ENCODE data around the gene TMEM8B.

The TMEM8B gene

GRCh38 chr9:35862328-35862727 lies 33.3 kb downstream of the TMEM8B start:
- DNase-seq (ENCODE audit: low read depth in 2 of 2) = no peak
- H3K4me3 ChIP-seq (replicated peaks in 1 of 2; ENCODE audit: low read depth in 2 of 2, low read length in 2 of 2) = no peak overlapping the region
- no peak for TF ChIP-seq CTCF (IDR thresholded peaks at IDR 0.05; ENCODE audit: low read depth, low read length)

DNA sequence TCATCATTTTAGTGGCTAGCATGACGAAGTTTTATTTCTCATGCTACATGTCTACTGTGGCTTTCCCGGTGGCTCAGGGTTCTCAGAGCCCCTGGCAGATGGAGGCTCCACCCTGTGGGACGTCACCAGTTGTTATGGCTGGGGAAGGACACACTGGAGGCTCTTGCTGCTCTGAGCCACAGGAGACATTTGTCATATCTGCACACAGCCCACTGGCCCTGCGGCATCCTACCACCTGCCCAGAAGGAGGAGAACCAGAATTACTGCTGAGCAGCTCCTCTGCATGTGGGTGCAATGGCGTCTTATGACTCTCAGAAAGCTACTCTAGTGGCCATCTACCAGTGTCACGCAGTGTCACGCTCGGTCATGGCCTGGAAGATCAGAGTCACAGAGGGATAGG lies 34.6 kb downstream of the TMEM8B start:
- no peak for TF ChIP-seq CTCF (IDR thresholded peaks at IDR 0.05; ENCODE audit: low read depth, low read length)
- H3K4me3 ChIP-seq (replicated peaks in 1 of 2; ENCODE audit: low read depth in 2 of 2, low read length in 2 of 2) = no peak overlapping the region
- DNase-seq (ENCODE audit: low read depth in 2 of 2) = no peak

- no peak overlapping the region for H3K4me3 ChIP-seq (replicated peaks in 1 of 2; ENCODE audit: low read depth in 2 of 2, low read length in 2 of 2)
- no peak for TF ChIP-seq CTCF (IDR thresholded peaks at IDR 0.05; ENCODE audit: low read depth, low read length)
- DNase-seq (ENCODE audit: low read depth in 2 of 2) = no peak
These were observed 35.7 kb downstream of the TMEM8B start for GRCh38 chr9:35864695-35865255.

DNA sequence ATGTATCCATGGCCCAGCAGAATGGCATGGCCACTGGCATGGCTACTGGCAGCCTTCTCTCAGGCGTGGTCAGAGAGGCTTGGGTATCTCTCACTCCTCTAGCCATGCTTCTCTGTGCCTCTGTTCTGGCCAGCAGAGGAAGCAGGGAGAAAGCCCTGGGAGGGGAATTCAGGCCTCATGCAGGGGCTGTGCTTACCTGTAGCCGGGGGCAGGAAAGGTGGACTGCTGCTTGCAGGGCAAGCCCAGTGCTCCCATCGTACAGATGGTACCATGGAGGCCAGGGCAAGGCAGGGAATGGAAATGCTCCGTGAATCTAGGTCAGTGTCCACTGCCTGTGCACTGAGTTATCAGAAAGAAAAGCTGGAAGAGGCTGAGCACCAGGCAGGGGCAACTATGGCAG lies 38.5 kb downstream of the TMEM8B start:
- no peak for TF ChIP-seq CTCF (IDR thresholded peaks at IDR 0.05; ENCODE audit: low read depth, low read length)
- no peak for DNase-seq (ENCODE audit: low read depth in 2 of 2)
- H3K4me3 ChIP-seq (replicated peaks in 1 of 2; ENCODE audit: low read depth in 2 of 2, low read length in 2 of 2) = no peak overlapping the region

GRCh38 chr9:35868933-35869332 lies 39.9 kb downstream of the TMEM8B start:
- no peak for DNase-seq (ENCODE audit: low read depth in 2 of 2)
- H3K4me3 ChIP-seq (replicated peaks in 1 of 2; ENCODE audit: low read depth in 2 of 2, low read length in 2 of 2) = no peak overlapping the region
- TF ChIP-seq CTCF (IDR thresholded peaks at IDR 0.05; ENCODE audit: low read depth, low read length) = no peak

DNA sequence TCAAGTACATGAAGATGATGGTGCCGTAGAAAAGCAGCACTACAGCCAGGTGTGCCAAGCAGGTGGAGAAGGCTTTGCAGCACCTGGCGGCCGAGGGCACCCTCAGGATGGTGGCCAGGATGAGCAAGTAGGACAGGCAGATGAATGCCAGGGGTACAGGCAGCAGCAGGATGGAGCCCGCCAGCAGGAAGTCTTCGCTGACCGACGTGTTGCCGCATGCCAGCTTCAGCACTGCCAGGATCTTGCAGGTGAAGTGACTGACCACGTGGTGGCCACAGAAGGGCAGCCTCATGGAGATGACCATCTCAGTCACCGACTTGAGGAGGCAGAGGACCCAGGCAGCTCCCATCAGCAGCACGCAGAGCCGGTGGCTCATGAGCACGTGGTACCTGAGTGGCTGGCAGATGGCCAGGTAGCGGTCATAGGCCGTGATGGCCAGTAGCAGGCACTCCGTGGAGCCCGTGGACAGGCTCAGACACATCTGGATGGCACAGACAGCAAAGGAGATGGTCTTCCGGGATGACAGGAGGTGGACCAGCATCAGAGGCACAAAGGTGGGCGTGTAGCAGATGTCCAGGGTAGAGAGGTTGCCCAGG lies 40.7 kb downstream of the TMEM8B start:
- H3K4me3 ChIP-seq (replicated peaks in 1 of 2; ENCODE audit: low read depth in 2 of 2, low read length in 2 of 2) = no peak overlapping the region
- no peak for DNase-seq (ENCODE audit: low read depth in 2 of 2)
- no peak for TF ChIP-seq CTCF (IDR thresholded peaks at IDR 0.05; ENCODE audit: low read depth, low read length)
